ENCODE results near the gene AKR1C3.

- TF ChIP-seq CTCF (IDR thresholded peaks at IDR 0.05; ENCODE audit: poor library complexity): no peak
- no peak for TF ChIP-seq EZH2 (IDR thresholded peaks at IDR 0.05; ENCODE audit: borderline replicate concordance)
- no peak for TF ChIP-seq EZH2phosphoT487 (IDR thresholded peaks at IDR 0.05; ENCODE audit: low read depth, severe bottlenecking, unreplicated experiment)
These were observed 41.4 kb downstream of the AKR1C3 start for GRCh38 chr10:5135581-5135980.

Measured in hepatocyte (in vitro differentiated cells).